ENCODE data around the gene STMND1. TPM values are rescaled to one million over a fixed set of nuclear protein-coding genes. Genes with fewer than 3 reads are reported as not detected.
"Not testable (repeated sequence)": the region's sequence is repeated elsewhere in the genome, so short reads cannot be mapped to it uniquely, and the experiment has no call there.

The STMND1 gene
- total and polyA plus RNA-seq, 2 donors (not counting 1 experiment from before 2014, with no cell fraction given): not detected

DNA sequence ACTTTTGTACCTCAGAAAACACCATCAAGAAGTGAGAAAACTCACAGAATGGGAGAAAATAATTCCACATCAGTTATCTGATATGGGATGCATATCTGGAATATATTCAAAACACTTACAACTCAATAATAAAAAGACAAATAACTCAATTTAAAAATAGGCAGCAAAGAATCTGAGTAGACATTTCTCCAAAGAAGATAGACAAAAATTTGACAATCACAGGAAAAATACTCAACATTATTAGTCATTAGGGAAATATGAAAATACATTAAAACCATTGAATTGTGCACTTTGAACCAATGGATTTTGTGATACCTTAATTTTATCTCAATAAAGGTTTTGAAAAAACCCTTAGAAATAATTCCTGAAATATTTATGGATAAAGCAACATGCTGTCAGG is 36.9 kb upstream of the STMND1 start:
- Histone ChIP-seq H3K27me3 (replicated peaks in 1 of 4; ENCODE audit: control extremely low read depth in 1 of 4, control insufficient read depth in 3 of 4, insufficient read depth in 4 of 4, low read length in 3 of 4) (no peaks in the 10 kb centered on the region), H3K4me1 (ENCODE audit: control insufficient read depth in 2 of 2, insufficient read depth in 2 of 2, low read length in 2 of 2) (no peaks in the 10 kb centered on the region), H3K9me3 (ENCODE audit: control extremely low read depth in 1 of 3, control insufficient read depth in 2 of 3, insufficient read depth in 1 of 3, low read length in 2 of 3) (peaks cover 0 to 5% (median 0%) of the 10 kb centered on the region in 3 donors), H3K4me2 (replicated peaks; ENCODE audit: low read depth, low read length, poor library complexity, severe bottlenecking) (no peak overlapping the region), H3K4me3 (ENCODE audit: control extremely low read depth in 1 of 5, extremely low read depth in 1 of 5, insufficient read depth in 1 of 5, low read depth in 2 of 5, low read length in 4 of 5) (no peak overlapping the region), H3K27ac (ENCODE audit: low read length in 2 of 2) (no peak overlapping the region), H3K9ac (ENCODE audit: low read length) (no peak overlapping the region), H4K20me1 (ENCODE audit: control insufficient read depth, insufficient read depth, low read length, poor library complexity, severe bottlenecking) (no peaks in the 10 kb centered on the region), H2AFZ (ENCODE audit: insufficient read depth, low read depth, low read length, poor library complexity, severe bottlenecking) (no peak overlapping the region), H3K36me3 (replicated peaks in 1 of 2; ENCODE audit: control extremely low read depth in 1 of 2, control insufficient read depth in 1 of 2, extremely low read depth in 1 of 2, insufficient read depth in 2 of 2, low read length in 1 of 2) (no peaks in the 10 kb centered on the region), H3K79me2 (ENCODE audit: control insufficient read depth, insufficient read depth, low read length) (no peaks in the 10 kb centered on the region)
- TF ChIP-seq EZH2 (IDR thresholded peaks at IDR 0.05; ENCODE audit: borderline replicate concordance, insufficient read depth, low read depth, low read length, poor library complexity, severe bottlenecking): no peak
- TF ChIP-seq, protein P1, sequence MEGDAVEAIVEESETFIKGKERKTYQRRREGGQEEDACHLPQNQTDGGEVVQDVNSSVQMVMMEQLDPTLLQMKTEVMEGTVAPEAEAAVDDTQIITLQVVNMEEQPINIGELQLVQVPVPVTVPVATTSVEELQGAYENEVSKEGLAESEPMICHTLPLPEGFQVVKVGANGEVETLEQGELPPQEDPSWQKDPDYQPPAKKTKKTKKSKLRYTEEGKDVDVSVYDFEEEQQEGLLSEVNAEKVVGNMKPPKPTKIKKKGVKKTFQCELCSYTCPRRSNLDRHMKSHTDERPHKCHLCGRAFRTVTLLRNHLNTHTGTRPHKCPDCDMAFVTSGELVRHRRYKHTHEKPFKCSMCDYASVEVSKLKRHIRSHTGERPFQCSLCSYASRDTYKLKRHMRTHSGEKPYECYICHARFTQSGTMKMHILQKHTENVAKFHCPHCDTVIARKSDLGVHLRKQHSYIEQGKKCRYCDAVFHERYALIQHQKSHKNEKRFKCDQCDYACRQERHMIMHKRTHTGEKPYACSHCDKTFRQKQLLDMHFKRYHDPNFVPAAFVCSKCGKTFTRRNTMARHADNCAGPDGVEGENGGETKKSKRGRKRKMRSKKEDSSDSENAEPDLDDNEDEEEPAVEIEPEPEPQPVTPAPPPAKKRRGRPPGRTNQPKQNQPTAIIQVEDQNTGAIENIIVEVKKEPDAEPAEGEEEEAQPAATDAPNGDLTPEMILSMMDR (IDR thresholded peaks at IDR 0.05): no peak
- intact Hi-C loops (cut with micrococcal nuclease): no loop called here
- ATAC-seq (ENCODE audit: low read depth): no peak
- no peak overlapping the region for H3K27ac Mint-ChIP-seq
- CTCF ChIA-PET: no interaction called here
- no peaks in the 10 kb centered on the region for H3K4me1 Mint-ChIP-seq
- peaks cover 1% of the 10 kb centered on the region for H3K27me3 Mint-ChIP-seq
- POLR2A ChIA-PET: no interaction called here
- no peak overlapping the region for H3K4me3 Mint-ChIP-seq
- no peaks in the 10 kb centered on the region for H3K9me3 Mint-ChIP-seq (ENCODE audit: insufficient read depth)
- no peak for DNase-seq

DNA sequence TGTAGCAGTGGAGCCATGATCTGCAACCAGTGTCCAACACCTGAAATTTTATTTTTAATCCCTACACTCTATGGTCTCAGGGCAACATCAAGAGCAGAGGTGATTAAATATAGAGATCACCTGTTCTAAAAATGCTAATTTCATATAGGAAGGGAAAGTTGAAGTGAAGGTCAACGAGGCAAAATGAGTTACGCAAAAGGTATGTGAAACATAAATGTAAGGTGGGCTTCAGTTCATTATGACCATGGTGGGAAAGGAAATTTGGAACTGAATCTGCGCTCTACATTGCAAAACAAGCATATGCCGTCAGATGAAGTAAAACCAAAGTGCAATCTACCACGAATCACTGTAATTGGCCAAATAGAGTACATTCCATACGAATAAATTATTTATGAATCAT is 35.2 kb upstream of the STMND1 start:
- WGBS (ENCODE audit: insufficient coverage): 79% methylated on average over 2 of the region's 6 CpGs

DNA sequence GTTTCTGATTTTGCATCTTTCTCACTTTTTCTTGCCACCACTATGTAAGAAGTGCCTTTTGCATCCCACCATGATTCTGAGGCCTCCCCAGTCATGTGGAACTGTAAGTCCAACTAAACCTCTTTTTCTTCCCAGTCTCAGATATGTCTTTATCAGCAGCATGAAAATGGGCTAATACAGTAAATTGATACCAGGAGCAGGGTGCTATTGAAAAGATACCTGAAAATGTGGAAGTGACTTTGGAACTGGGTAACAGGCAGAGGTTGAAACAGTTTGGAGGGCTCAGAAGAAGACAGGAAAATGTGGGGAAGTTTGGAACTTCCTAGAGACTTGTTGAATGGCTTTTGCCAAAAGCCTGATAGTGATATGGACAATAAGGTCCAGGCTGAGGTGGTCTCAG is 32.9 kb upstream of the STMND1 start:
- H3K27ac Mint-ChIP-seq; H4K20me1 ChIP-seq (ENCODE audit: control insufficient read depth, insufficient read depth, low read length, poor library complexity, severe bottlenecking); H3K36me3 ChIP-seq (replicated peaks in 1 of 2; ENCODE audit: control extremely low read depth in 1 of 2, control insufficient read depth in 1 of 2, extremely low read depth in 1 of 2, insufficient read depth in 2 of 2, low read length in 1 of 2); H3K4me3 Mint-ChIP-seq; H3K27me3 ChIP-seq (replicated peaks in 1 of 4; ENCODE audit: control extremely low read depth in 1 of 4, control insufficient read depth in 3 of 4, insufficient read depth in 4 of 4, low read length in 3 of 4); CTCF ChIA-PET; H3K9ac ChIP-seq (ENCODE audit: low read length); POLR2A ChIA-PET; H3K79me2 ChIP-seq (ENCODE audit: control insufficient read depth, insufficient read depth, low read length); H2AFZ ChIP-seq (ENCODE audit: insufficient read depth, low read depth, low read length, poor library complexity, severe bottlenecking); DNase-seq; H3K4me1 Mint-ChIP-seq; H3K9me3 Mint-ChIP-seq (ENCODE audit: insufficient read depth); ATAC-seq (ENCODE audit: low read depth); H3K27ac ChIP-seq (ENCODE audit: low read length in 2 of 2); H3K4me3 ChIP-seq (ENCODE audit: control extremely low read depth in 1 of 5, extremely low read depth in 1 of 5, insufficient read depth in 1 of 5, low read depth in 2 of 5, low read length in 4 of 5); intact Hi-C loops (cut with micrococcal nuclease); H3K27me3 Mint-ChIP-seq; H3K4me2 ChIP-seq (replicated peaks; ENCODE audit: low read depth, low read length, poor library complexity, severe bottlenecking); H3K4me1 ChIP-seq (ENCODE audit: control insufficient read depth in 2 of 2, insufficient read depth in 2 of 2, low read length in 2 of 2): not testable (repeated sequence)
- peaks cover 0 to 16% (median 0%) of the 10 kb centered on the region in 3 donors for H3K9me3 ChIP-seq (ENCODE audit: control extremely low read depth in 1 of 3, control insufficient read depth in 2 of 3, insufficient read depth in 1 of 3, low read length in 2 of 3)

More for the DNA sequence above, 35.2 kb upstream of the STMND1 start:
- DNase-seq: no peak
- Histone ChIP-seq H4K20me1 (ENCODE audit: control insufficient read depth, insufficient read depth, low read length, poor library complexity, severe bottlenecking) (no peaks in the 10 kb centered on the region), H3K4me3 (ENCODE audit: control extremely low read depth in 1 of 5, extremely low read depth in 1 of 5, insufficient read depth in 1 of 5, low read depth in 2 of 5, low read length in 4 of 5) (no peak overlapping the region), H3K79me2 (ENCODE audit: control insufficient read depth, insufficient read depth, low read length) (no peaks in the 10 kb centered on the region), H3K27me3 (replicated peaks in 1 of 4; ENCODE audit: control extremely low read depth in 1 of 4, control insufficient read depth in 3 of 4, insufficient read depth in 4 of 4, low read length in 3 of 4) (no peaks in the 10 kb centered on the region), H3K27ac (ENCODE audit: low read length in 2 of 2) (no peak overlapping the region), H3K9ac (ENCODE audit: low read length) (no peak overlapping the region), H3K4me1 (ENCODE audit: control insufficient read depth in 2 of 2, insufficient read depth in 2 of 2, low read length in 2 of 2) (no peaks in the 10 kb centered on the region), H3K9me3 (ENCODE audit: control extremely low read depth in 1 of 3, control insufficient read depth in 2 of 3, insufficient read depth in 1 of 3, low read length in 2 of 3) (peaks cover 0 to 8% (median 0%) of the 10 kb centered on the region in 3 donors), H3K36me3 (replicated peaks in 1 of 2; ENCODE audit: control extremely low read depth in 1 of 2, control insufficient read depth in 1 of 2, extremely low read depth in 1 of 2, insufficient read depth in 2 of 2, low read length in 1 of 2) (no peaks in the 10 kb centered on the region), H2AFZ (ENCODE audit: insufficient read depth, low read depth, low read length, poor library complexity, severe bottlenecking) (no peak overlapping the region), H3K4me2 (replicated peaks; ENCODE audit: low read depth, low read length, poor library complexity, severe bottlenecking) (no peak overlapping the region)
- Mint-ChIP-seq H3K4me3 (no peak overlapping the region), H3K4me1 (no peaks in the 10 kb centered on the region), H3K27ac (no peak overlapping the region), H3K27me3 (no peaks in the 10 kb centered on the region), H3K9me3 (ENCODE audit: insufficient read depth) (no peaks in the 10 kb centered on the region)
- ATAC-seq (ENCODE audit: low read depth): no peak
- ChIA-PET CTCF (no interaction called here), POLR2A (no interaction called here)
- no peak for TF ChIP-seq EZH2 (IDR thresholded peaks at IDR 0.05; ENCODE audit: borderline replicate concordance, insufficient read depth, low read depth, low read length, poor library complexity, severe bottlenecking)
- TF ChIP-seq, protein P1 (IDR thresholded peaks at IDR 0.05): no peak
- intact Hi-C loops (cut with micrococcal nuclease): no loop called here

All from B cell (primary cell).